Peyer's patch (tissue), 4 donors: Measurements from ENCODE around the gene CD52. TPM values are rescaled to one million over a fixed set of nuclear protein-coding genes. Genes with fewer than 3 reads are reported as not detected.

Experiments
- DNase-seq, 3 donors: peaks; one replicate each; pipeline ENCODE4 v3.0.0-alpha.2; 2017 to 2019
- H3K27ac ChIP-seq, 4 donors: fragments of 200-600 bp; sonication (generic); one replicate each; pipeline ENCODE4 v1.5.1; 2016 to 2019
- H3K27me3 ChIP-seq, 2 donors: fragments of 200-600 bp; sonication (generic); one replicate each; pipeline ENCODE4 v1.5.1; 2019
- H3K36me3 ChIP-seq, 3 donors: fragments of 200-600 bp; sonication (generic); one replicate each; pipeline ENCODE4 v1.5.1; 2016 to 2019
- H3K4me1 ChIP-seq, 4 donors: fragments of 200-600 bp; sonication (generic); one replicate each; pipeline ENCODE4 v1.5.1; 2016 to 2019
- H3K4me3 ChIP-seq, 4 donors: fragments of 200-600 bp; sonication (generic); 1 replicate in 3 of 4; 2 replicates in 1 of 4; pipeline ENCODE4 v1.5.1; 2016 to 2019; ENCODE audit warnings: mild to moderate bottlenecking in 1 of 4
- H3K9me3 ChIP-seq, 4 donors: fragments of 200-600 bp; sonication (generic); one replicate each; pipeline ENCODE4 v1.5.1; 2016 to 2019; ENCODE audit warnings: mild to moderate bottlenecking in 1 of 4
- POLR2A ChIP-seq, 2 donors: fragments of 450-650 bp; IDR thresholded peaks; one replicate each; pipeline ENCODE4 v1.5.1; 2017; ENCODE audit warnings: antibody characterized with exemption in 2 of 2, mild to moderate bottlenecking in 2 of 2, moderate library complexity in 2 of 2
- total RNA-seq, 4 donors: library from RNA; depleted of rRNA; stranded (reverse); fragments of >200 nt; gene quantifications; one replicate each; pipeline ENCODE4 v1.1.0, GENCODE V29; 2016
- TF ChIP-seq, protein P1 (sequence below), 6 experiments: fragments of 450-650 bp in 4 of 6; fragments of 200-600 bp in 2 of 6; sonication (generic) in 1 of 6; IDR thresholded peaks; one replicate each; pipeline ENCODE4 v1.5.1; 2017 to 2019; ENCODE audit warnings: antibody characterized with exemption in 6 of 6, mild to moderate bottlenecking in 3 of 6, moderate library complexity in 1 of 6

Gene CD52
- total RNA-seq, 4 donors from 2014 or later, result 4.7 to 135 (median 13.6) TPM

- no peak for TF ChIP-seq POLR2A (IDR thresholded peaks at IDR 0.05)
- TF ChIP-seq, protein P1, sequence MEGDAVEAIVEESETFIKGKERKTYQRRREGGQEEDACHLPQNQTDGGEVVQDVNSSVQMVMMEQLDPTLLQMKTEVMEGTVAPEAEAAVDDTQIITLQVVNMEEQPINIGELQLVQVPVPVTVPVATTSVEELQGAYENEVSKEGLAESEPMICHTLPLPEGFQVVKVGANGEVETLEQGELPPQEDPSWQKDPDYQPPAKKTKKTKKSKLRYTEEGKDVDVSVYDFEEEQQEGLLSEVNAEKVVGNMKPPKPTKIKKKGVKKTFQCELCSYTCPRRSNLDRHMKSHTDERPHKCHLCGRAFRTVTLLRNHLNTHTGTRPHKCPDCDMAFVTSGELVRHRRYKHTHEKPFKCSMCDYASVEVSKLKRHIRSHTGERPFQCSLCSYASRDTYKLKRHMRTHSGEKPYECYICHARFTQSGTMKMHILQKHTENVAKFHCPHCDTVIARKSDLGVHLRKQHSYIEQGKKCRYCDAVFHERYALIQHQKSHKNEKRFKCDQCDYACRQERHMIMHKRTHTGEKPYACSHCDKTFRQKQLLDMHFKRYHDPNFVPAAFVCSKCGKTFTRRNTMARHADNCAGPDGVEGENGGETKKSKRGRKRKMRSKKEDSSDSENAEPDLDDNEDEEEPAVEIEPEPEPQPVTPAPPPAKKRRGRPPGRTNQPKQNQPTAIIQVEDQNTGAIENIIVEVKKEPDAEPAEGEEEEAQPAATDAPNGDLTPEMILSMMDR (IDR thresholded peaks at IDR 0.05), result no peak
- peak overlapping the region; percentile 67 to 85 (median 72) for H3K4me3 ChIP-seq
- H3K9me3 ChIP-seq, result no peaks in the 10 kb centered on the region
- peaks cover 0 to 8% (median 0%) of the 10 kb centered on the region in 3 donors for H3K36me3 ChIP-seq
- peak in 2 of 3 donors; percentile 74 to 75 for DNase-seq
- peaks cover 17 to 71% (median 47%) of the 10 kb centered on the region in 4 donors for H3K4me1 ChIP-seq
- H3K27ac ChIP-seq, result peak overlapping the region; percentile 92 to 96 (median 94)
- no peaks in the 10 kb centered on the region for H3K27me3 ChIP-seq
Observed at GRCh38 chr1:26278724-26279455, 38.9 kb upstream of the CD52 start.

DNA sequence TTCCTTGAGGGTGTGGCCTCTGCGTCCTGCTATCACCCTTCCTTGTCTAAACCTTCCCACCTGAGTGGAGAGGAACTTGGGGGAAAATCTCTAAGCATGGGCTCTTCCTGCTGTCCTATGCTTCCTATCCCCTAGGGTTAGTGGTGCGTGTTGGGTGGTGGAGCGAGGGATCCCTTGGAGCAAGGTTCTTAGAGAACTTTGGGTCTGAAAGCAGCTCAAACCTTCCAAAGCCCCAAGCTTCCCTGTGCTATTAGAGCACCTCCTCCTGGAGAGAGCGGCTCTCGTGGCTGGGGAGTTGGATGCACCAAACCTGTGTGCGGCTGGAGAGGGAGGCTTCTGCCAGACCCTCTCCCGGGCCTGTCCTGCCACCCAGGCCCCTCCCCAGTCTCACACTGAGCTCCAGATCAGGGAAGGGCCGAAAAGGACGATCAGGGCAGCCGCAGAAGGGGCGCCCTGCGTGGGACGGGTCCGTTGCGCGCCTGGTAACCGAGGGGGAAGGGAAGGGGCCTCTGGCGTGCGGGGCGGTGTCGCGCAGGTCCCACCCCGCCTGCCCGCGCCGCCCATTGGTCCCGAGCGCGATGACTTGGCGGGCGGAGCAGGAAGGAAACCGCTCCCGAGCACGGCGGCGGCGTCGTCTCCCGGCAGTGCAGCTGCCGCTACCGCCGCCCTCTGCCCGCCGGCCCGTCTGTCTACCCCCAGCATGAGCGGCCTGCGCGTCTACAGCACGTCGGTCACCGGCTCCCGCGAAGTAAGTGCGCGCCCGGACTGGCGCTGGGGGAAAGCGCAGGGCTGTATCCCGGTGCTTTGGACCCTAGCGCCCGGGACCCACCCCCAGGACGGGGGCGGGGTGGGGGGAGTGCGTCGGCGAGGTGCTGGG is 38.1 kb upstream of the CD52 start, which contains the start of gene SH3BGRL3:
TSS of gene SH3BGRL3 (plus strand) at position 631 of the 877 bp plus-strand sequence. CDS start at position 701, 70 bp downstream.
- peaks cover 17 to 79% (median 55%) of the 10 kb centered on the region in 4 donors for H3K4me1 ChIP-seq
- peak; percentile 91 to 96 (median 95) for DNase-seq
- peak within 1 kb of the TSS; percentile 92 to 96 (median 94) for H3K27ac ChIP-seq
- peak; percentile 98 to 99 for TF ChIP-seq POLR2A (IDR thresholded peaks at IDR 0.05)
- TF ChIP-seq, protein P1 (IDR thresholded peaks at IDR 0.05), result peak in 3 of 6 experiments; percentile 22 to 35 (median 35)
- no peaks in the 10 kb centered on the region for H3K27me3 ChIP-seq
- H3K4me3 ChIP-seq, result peak within 1 kb of the TSS; percentile 67 to 85 (median 72)
- H3K9me3 ChIP-seq, result no peaks in the 10 kb centered on the region
- peaks cover 0 to 8% (median 0%) of the 10 kb centered on the region in 3 donors for H3K36me3 ChIP-seq

GRCh38 chr1:26280333-26281042 is 37.3 kb upstream of the CD52 start:
- no peak for TF ChIP-seq POLR2A (IDR thresholded peaks at IDR 0.05)
- TF ChIP-seq, protein P1 (IDR thresholded peaks at IDR 0.05), result no peak
- Histone ChIP-seq H3K27ac (peak overlapping the region; percentile 92 to 96 (median 94)), H3K4me3 (peak overlapping the region; percentile 67 to 85 (median 72)), H3K4me1 (peaks cover 17 to 81% (median 57%) of the 10 kb centered on the region in 4 donors), H3K27me3 (no peaks in the 10 kb centered on the region), H3K9me3 (no peaks in the 10 kb centered on the region), H3K36me3 (peaks cover 0 to 8% (median 0%) of the 10 kb centered on the region in 3 donors)
- DNase-seq, result peak in 2 of 3 donors; percentile 47 to 63

- Histone ChIP-seq H3K4me1 (peaks cover 17 to 81% (median 58%) of the 10 kb centered on the region in 4 donors), H3K9me3 (no peaks in the 10 kb centered on the region), H3K27me3 (no peaks in the 10 kb centered on the region), H3K36me3 (peaks cover 0 to 8% (median 0%) of the 10 kb centered on the region in 3 donors), H3K27ac (peak overlapping the region; percentile 92 to 96 (median 94)), H3K4me3 (peak overlapping the region in 3 of 4 donors; percentile 72 to 85 (median 73))
- DNase-seq, result no peak
- TF ChIP-seq, protein P1 (IDR thresholded peaks at IDR 0.05), result no peak
- TF ChIP-seq POLR2A (IDR thresholded peaks at IDR 0.05), result no peak
Observed at GRCh38 chr1:26281091-26281958, 36.4 kb upstream of the CD52 start.
